NOMO-1 treated with dmso at 0.1 percent for 144 hours (cell line): Measurements from ENCODE around the gene C1QTNF3.
"Not testable (repeated sequence)": the region's sequence is repeated elsewhere in the genome, so short reads cannot be mapped to it uniquely, and the experiment has no call there.

Experiments
- DNase-seq: peaks from one replicate; lab custom pipeline; 2025; ENCODE audit not compliant: unreplicated experiment; lab: John Stamatoyannopoulos, UW

C1QTNF3 gene

DNA sequence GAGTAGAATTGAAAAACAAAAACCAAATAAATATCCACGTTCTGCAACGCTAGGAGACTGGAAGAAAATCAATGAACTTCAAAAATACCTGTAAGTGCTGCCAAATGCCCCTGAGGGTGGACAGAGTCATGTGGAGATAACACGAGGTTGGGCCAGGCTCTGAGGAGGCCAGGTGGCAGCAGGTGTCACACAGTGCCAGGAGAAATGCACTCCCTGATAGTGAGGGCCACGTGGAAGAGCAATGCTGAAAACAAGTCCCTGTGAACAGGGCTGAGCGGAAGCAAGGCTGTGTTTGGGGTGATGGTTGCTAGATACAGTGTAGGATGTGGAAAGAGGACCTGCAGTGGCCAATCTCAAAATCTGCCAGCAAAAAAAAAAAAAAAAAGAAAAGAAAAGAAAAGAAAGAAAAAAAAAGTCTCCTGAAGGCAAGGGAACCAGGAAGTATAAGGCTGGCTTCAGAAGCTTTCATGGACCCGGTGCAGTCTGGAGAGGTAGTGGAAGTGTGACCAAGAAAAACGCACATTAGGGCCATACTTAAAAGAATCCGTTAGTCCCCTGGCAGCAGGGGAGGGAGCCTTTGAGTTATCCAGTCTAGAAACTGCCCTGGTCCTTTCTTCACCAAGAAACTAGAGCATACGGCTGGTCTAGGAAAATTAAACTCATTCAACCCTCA lies 16.8 kb downstream of the C1QTNF3 start:
- DNase-seq = no peak

DNA sequence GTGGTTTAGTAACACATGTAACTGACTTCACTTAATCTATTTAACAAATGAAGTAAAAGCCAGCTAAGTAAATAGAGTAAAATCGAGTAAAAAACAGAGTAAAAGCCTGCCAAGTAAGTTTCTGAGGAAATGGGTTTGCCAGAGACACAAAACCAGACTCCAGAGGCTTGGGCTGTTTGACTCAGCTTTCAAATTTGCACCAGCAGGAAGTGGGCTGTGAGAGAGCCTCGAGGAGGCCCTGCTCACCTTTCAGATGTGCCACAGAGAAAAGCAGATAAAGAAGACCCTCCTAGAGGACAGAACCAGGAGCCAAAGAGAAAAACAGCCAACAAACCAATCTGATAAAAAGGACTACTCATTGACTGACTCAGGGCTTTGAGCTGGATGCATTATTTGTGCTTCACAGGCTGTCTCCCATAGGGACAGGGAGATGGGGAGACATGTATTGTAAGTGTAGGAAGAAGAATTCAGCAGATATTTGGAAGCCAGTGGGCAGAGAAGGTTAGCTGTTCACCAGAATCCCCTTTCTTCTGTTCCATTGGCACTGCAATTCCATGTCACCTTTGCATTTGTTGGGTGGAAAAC lies 20.8 kb downstream of the C1QTNF3 start:
- no peak for DNase-seq

DNA sequence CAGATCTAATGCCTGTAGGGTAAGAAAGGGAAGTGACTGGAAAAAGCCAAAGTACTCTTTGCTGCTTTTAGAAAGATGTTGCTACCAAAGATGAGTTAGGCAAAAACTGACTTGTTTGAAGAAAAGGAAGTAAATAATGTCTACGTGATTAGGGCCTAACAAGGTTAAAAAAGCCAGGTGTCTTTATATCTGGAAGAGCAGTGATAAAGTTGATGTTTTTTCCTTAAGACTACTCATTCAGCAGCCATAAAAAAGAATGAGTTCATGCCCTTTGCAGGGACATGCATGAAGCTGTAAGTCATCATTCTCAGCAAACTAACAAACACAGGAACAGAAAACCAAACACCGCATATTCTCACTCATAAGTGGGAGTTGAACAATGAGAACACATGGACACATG lies 21.7 kb downstream of the C1QTNF3 start:
- DNase-seq = peak; percentile 32

DNA sequence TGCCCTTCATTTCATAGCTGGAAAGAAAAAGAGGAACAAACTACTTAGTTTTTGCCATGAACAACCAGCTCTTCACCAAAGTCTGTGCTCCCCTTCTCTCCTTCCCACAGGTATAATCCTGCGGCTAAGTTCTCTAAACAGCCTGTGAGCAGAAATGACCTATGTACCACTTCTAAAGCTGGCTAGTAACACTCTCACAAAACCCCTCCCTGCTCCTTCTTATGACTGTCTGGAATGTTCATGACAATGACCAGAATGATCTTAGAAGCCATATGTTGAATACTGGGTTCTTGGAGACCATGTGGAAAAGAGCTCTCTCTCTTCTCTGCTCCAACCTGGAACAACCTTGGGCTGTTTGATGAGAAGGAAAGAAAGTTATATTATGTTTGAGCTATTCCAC lies 22.3 kb downstream of the C1QTNF3 start:
- no peak for DNase-seq

DNA sequence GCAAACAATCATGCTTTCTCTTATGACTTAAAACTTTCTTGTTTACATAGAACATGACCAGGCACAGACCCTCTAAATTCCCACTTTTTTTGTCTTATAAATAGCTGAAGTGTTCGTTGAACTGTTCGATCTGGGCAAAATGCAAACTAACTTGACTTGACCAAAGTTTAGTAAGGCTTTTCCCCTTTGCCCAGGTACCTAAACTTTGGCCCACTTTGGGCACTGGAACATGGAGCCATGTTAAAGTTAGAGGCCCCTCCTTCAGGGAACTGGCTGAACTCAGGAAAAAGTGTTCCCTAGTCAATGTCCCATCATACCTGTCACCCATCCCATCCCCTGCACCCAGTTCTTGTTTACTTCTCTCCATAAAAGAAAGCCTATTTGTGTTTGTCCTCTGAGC lies 25.8 kb downstream of the C1QTNF3 start:
- no peak for DNase-seq

DNA sequence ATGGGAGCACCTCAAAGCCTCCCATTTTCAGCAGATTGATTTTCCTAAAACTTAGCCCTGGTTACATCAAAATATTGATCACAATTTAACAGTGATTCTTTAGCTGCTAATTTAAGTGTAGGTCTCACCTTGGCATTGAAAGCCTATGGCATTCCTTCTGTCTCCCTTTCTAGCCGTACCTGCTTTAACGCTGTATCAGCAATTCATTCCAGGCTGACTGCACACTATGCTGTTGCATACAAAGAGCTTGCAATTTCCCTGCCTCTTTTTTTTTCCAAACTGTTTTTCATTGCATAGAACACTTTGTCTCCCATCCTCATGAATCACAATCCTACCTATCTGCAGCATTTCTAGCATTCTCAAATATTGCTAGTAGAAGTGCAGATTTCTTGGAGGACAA lies 26.3 kb downstream of the C1QTNF3 start:
- DNase-seq = no peak

DNA sequence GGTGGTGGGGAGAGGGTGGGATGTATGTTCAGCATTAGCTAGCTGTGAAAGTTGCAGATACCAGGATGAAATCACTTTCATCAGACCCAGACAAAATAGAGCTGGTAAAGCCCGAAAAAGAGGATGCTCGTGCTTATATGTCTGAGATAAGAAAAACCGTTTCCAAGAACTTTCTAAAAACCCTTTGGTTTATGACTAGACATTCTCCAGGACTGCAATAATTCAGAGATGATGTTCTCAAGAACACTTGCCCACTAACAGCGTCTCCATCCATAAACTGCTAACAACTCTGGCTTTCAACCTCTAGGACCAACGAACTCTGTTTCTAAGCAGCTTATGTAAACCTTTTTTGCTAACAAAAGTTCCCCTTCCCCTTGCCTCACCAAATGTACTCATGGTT lies 26.8 kb downstream of the C1QTNF3 start:
- no peak for DNase-seq

DNA sequence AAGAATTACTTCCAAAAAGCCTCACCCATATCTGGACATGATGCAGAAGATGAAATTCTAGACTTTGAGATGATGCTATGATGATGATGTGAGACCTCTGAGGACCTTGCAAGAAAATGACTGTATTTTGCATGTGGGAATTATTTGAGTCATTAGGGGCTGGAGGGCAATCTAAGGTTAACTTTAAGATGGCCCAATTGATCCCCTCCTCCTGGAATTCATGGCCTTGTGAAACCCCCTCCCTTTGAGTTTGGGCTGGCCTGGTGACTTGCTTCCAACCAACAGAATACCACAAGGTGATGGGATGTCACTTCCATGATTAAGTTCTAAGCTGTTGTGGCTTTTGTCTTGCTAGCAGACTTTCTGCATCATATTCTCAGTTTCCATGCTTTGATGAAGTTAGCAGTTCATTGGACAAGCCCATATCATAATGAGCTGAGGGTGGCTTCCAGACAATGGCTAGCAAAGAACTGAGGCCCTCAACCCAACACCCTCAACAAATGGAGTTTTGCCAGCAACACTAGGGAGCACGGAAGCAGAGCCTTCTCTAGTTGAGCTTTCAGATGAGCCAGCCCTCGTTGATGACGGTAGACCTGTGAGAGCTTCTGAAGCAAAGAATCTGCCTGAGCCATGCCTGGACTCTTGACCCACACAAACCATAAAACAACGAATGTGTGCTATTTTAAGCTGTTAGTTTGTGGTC lies 27.7 kb downstream of the C1QTNF3 start:
- no peak for DNase-seq

DNA sequence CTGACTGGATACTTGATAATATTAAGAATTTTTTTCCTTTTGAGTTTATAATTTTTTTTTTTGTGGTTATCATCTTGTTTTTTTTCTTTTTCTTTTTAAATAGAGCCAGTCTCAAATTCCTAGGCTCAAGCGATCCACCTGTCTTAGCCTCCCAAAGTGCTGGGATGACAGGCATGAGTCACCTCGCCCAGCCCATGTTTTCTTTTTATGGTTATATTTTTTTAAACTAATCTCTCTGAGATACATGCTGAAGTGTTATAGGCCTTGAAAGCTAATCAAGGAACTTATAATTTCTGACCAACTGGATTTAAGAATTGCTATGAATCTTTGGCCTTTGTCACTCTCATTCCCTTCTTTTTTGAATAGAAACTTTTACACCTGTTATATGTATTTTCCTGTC lies 28.4 kb downstream of the C1QTNF3 start:
- DNase-seq = no peak

DNA sequence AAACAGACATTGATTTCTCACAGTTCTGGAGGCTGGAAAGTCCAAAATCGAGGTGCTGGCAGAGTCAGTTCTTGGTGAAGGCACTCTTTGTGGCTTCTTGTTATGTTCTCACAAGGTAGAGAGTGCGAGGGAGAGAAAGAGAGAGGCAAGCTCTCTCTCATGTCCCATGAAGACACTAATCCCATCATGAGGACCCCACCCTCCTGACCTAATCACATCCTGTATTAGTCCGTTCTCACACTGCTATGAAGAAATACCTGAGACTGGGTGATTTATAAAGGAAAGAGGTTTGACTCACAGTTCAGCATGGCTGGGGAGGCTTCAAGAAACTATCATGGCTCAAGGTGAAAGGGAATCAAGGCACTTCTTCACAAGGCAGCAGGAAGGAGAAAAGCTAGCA lies 29.5 kb downstream of the C1QTNF3 start:
- no peak for DNase-seq

DNA sequence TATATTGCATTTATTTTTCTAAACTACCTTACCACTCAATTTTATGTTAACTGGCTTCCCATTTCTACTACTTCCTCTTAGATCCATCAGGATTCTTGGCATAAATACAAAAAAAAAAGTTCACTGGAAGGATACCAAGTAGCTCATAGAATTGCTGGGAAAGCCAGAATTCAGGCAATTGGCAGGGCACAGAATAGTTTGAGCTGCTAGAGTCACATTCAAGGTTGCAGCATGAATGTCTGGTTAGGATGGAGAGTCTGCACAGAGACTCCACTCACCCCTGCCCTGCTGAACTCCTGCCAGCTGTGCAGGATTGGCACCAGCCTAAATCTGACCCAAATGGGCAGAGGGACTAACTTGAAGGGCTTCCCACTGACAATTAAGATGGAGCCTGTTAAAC lies 30.2 kb downstream of the C1QTNF3 start:
- DNase-seq = no peak

DNA sequence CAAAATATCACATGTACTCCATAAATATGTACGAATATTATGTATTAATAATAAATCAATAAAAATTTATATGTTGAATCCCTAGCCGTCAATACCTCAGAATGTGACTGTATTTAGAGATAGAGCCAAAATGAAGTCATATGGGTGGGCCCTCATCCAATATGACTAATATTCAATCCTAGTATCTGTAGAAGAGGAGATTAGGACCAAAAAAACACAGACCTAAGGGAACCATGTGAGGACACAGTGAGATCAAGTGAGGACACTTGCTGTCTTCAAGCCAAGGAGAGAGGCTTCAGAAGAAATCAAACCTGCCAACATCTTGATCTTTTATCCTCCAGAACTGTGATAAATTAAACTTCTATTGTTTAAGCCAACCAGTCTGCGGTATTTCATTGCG lies 31.5 kb downstream of the C1QTNF3 start:
- DNase-seq = no peak

DNA sequence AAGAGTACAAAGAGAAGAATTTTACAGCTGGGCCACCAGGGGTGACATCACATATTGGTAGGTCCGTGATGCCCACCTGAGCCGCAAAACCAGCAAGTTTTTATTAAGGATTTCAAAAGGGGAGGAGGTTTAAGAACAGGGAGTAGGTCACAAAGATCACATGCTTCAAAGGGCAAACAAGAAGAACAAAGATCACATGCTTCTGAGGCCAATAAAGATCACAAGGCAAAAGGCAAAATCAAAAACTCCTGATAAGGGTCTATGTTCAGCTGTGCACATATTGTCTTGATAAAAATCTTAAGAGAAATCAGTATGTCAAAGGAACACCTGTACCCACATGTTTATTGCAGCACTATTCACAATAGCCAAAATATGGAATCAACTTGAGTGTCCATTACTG lies 32.9 kb downstream of the C1QTNF3 start:
- DNase-seq = not testable (repeated sequence)

DNA sequence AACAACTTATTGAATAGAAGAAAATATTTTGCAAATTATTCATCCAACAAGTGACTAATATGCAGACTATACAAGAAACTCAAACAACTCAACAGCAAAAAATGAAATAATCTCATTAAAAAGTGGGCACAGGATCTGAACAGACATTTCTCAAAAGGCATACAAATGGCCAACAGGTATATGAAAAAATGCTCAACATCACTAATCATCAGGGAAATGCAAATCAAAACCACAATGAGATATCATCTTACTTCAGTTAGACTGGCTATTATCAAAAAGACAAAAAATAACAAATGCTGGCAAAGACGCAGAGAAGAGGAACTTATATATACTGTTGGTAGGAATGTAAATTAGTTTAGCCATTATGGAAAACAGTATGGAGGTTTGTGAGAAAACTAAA lies 33.4 kb downstream of the C1QTNF3 start:
- DNase-seq = no peak

DNA sequence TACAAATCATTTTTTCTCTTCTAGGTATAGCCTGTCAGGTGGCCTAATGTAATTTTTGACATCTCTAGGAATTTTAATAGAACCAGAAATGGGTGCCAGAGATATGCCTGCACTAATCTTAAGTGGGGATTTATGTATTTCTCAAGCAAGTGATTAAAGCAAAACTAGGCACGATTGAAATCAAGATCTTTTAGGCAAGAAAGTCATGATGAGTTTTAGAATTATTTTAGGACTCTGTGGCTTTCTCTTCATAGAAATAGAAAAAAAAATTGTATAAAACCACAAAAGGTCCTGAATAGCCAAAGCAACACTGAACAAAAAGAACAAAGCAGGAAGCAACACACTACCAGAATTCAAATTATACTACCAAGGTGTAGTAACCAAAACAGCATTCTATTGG lies 34.2 kb downstream of the C1QTNF3 start:
- DNase-seq = peak; percentile 42

DNA sequence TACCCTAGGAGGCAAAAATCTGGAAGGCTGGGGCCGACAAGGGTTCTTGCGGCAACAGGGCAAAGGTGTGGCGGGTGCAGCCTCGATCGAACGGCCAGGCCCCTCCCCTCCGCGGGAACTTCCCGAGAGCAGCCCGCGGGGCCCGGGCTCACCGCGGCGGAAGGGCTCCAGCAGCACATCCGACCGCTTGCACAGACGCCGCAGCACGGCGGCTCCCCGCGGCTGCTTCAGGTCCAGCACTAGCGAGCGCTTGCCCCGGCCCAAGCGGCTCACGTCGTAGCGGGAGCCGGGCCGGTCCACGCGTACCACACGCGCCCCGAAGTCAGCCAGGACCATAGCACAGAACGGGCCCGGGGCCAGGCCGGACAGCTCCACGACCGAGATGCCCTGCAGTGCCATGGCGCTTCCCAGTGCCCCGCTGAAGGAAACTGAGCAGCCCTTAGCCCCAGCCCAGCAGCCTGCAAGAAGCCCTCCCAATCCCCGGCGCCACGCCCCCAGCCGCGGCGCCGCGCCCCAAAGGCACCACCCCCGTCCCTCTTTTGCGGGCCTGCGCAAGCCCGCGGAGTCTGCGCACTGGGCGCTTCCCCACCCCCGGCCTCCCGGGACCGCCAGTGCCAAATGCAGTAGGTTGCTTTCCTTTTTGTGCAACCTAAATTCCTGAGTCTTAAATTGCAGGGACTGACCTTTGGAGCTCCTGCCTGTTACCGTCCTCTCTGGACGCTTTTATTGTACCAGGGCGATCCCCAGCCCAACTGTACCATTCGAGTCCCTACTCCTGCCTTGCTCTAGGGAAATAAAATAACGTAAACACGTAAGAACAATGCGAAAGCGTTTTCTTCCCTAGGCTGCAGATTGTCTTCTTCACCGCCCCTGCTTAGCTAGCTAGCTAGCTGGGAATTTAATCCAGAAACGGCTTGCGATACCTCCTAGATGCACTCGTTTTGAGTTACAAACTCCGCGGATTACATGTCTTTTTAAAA lies 35.1 kb downstream of the C1QTNF3 start, which contains the start of gene AMACR:
AMACR (minus strand) TSS at position 430 of the 980 bp plus-strand sequence; CDS start at position 399, 31 bp downstream.
- DNase-seq = peak; percentile 99

DNA sequence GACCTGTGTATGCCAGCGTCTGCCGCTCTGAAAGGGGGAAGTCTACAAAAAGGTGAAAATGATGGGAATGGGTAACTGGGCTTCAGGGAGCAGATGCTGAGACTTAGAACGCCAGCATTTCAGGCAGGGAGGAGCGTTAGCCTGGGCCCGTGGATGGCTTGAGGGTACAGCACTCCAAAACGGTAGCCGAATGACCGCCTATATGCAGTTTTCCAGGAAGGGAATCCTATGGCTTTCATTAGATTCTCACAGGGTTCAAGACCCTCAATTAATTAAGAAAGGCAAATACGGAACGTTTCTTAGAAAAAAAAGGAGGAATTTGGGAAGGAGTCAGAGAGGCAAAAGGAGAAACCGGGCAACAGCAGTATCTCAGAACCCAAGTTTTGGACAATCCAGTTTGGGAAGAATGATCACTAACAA lies 35.8 kb downstream of the C1QTNF3 start:
- DNase-seq = no peak

DNA sequence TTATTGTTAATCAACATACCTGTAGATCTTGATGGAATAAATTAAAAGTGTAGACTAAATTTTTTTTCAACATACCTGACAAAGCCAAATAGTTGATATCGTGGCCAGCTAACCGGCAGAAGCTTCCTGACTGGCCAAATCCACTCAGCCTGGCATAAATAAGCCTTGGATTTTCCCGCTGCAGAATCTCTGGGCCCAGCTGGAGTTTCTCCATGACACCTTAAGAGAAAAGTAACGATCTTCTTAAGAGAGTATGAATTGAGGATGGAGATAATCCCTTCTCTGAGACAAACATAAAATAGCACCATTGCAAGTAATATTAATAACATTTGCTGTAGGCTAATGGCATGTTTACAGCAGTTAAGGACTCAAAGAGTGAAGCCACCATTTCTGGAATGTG lies 37.3 kb downstream of the C1QTNF3 start:
- DNase-seq = no peak

DNA sequence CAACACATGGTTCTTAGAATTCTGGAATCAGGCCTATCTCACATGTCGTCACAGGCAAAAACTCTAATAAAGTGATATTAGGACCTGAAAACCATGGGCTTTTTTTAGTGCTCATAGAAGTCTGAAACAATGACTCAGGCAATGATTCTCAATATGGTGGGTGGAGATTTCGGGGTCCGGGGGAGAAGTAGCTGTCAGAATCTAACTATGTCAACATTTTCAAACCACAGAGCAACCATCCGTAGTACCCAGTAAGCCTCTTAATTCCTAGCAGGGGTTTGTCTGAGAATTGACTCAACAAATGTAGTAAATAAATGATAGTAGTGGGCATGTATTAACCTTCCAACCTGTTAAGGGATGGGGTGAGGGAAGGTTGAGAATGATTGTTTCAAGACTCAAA lies 37.8 kb downstream of the C1QTNF3 start:
- DNase-seq = no peak

DNA sequence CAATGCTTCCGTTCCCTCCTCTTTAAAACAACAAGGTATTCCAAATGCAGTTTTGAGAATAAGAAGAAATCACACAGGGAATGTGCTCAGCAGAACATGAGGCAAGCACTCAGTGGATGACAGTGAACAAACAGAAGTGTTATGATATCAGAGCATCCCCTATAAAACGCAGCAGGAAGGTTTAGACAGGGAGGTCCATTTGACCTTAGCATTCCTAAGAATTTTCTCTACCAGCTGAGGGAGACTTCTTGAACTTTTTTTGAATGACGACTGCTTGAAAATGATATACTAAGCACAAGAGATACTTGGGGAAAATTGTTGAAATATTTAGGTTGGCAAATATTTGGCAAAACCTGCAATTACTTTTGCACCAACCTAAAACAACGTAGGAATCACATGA lies 39.1 kb downstream of the C1QTNF3 start:
- DNase-seq = no peak

DNA sequence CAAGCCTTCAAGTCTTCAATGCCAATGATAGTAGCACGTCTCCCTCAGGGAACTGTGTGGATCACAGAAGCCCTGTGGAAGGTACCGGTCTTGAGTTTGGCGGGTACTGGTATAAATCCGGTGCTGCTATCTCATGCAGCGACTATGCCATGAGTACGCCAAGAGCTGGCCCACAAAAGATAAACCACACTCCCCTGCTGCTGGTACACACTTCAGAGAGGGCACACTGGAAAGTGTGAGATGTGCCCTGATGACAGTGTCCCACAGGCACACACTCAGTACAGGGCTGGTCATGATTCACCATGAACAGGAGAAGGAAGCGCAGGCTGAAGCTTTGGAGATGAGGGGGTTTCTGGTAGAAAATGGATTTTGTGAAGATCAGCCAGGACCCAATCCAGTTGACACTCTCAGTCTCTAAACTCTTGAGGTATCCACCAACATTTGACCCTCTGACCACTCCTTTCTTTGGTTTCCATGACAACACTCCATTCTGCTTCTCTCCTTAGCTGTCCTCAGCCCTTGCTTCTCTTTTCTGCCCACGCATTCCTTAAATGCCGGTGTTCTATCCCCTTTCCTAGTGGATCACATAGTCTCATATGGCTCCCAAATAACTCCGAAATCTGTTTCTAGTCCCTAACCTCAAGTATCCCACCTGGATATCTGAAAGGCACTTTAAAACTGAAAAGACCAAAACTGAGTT lies 40.2 kb downstream of the C1QTNF3 start:
- DNase-seq = no peak
